OCI-LY1 (cell line): ENCODE measurements around the gene KCNA2.

Source experiments
- EZH2 ChIP-seq: fragments of 200-600 bp; sonication (generic), shearing (Covaris generic); IDR thresholded peaks from 2 replicates; pipeline ENCODE4 v1.8.0; 2017; ENCODE audit warnings: borderline replicate concordance, mixed run types, mild to moderate bottlenecking, antibody characterized with exemption, low read length, moderate library complexity, mixed read lengths
- TF ChIP-seq, protein P1 (sequence below): fragments of 200-600 bp; sonication (generic), shearing (Covaris generic); IDR thresholded peaks from 2 replicates; pipeline ENCODE4 v1.5.1; 2017; ENCODE audit warnings: mild to moderate bottlenecking, antibody characterized with exemption, low read length, moderate library complexity, mixed read lengths

- TF ChIP-seq, protein P1, sequence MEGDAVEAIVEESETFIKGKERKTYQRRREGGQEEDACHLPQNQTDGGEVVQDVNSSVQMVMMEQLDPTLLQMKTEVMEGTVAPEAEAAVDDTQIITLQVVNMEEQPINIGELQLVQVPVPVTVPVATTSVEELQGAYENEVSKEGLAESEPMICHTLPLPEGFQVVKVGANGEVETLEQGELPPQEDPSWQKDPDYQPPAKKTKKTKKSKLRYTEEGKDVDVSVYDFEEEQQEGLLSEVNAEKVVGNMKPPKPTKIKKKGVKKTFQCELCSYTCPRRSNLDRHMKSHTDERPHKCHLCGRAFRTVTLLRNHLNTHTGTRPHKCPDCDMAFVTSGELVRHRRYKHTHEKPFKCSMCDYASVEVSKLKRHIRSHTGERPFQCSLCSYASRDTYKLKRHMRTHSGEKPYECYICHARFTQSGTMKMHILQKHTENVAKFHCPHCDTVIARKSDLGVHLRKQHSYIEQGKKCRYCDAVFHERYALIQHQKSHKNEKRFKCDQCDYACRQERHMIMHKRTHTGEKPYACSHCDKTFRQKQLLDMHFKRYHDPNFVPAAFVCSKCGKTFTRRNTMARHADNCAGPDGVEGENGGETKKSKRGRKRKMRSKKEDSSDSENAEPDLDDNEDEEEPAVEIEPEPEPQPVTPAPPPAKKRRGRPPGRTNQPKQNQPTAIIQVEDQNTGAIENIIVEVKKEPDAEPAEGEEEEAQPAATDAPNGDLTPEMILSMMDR: no peak
- no peak for TF ChIP-seq EZH2
Observed at GRCh38 chr1:110616587-110616986, 10.4 kb upstream of the KCNA2 start.
